H1 (cell line): ENCODE measurements around the gene GHRL.

Source experiments
- HDAC2 ChIP-seq, 2 experiments: fragments of 300-600 bp in 1 of 2; sonication (generic) in 1 of 2; IDR thresholded peaks; 2 replicates each; pipeline ENCODE4 v1.6.1; 2011 to 2012; ENCODE audit warnings: low read depth in 2 of 2, low read length in 2 of 2, mild to moderate bottlenecking in 2 of 2, moderate library complexity in 2 of 2, borderline replicate concordance in 1 of 2, inconsistent platforms in 1 of 2
- POLR2A ChIP-seq, 2 experiments: IDR thresholded peaks; 1 replicate in 1 of 2; 2 replicates in 1 of 2; pipeline ENCODE4 v1.6.1; 2011; ENCODE audit warnings: low read depth in 2 of 2, low read length in 2 of 2, mild to moderate bottlenecking in 2 of 2; ENCODE audit errors: control extremely low read depth in 1 of 2
- RAD21 ChIP-seq, 2 experiments: IDR thresholded peaks in 1 of 2; conservative IDR thresholded peaks in 1 of 2; 2 replicates each; pipeline ENCODE4 v1.6.1; 2011; ENCODE audit warnings: low read depth in 2 of 2, low read length in 2 of 2, improper control_type of control experiment in 1 of 2, inconsistent platforms in 1 of 2, mild to moderate bottlenecking in 1 of 2, moderate library complexity in 1 of 2
- TF ChIP-seq, protein P1 (sequence below), 3 experiments: IDR thresholded peaks; 1 replicate in 2 of 3; 2 replicates in 1 of 3; pipeline versions ENCODE4 v1.5.1 to v1.6.1; 2011; ENCODE audit warnings: low read length in 3 of 3, mild to moderate bottlenecking in 3 of 3, inconsistent platforms in 2 of 3, low read depth in 1 of 3, moderate library complexity in 1 of 3; ENCODE audit not compliant: insufficient read depth in 1 of 3; ENCODE audit errors: control extremely low read depth in 1 of 3

DNA sequence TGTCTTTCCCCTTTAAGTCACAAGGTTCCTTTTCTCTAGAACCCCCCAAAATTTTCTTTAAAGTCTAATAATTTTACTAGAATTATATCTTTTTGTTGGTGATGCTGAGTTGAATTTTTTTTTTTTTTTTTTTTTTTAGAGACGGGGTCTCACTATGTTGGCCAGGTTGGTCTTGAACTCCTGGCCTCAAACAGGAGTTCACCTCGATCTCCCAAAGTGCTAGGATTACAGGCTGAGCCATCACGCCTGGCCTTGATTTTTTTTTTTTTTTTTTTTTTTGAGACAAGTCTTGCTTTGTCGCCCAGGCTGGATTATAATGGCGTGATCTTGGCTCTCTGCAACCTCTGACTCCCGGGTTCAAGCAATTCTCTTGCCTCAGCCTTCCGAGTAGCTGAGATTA is 15.9 kb upstream of the GHRL start:
- TF ChIP-seq POLR2A (IDR thresholded peaks at IDR 0.05; ENCODE audit: control extremely low read depth in 1 of 2, low read depth in 2 of 2, low read length in 2 of 2) (no peak), HDAC2 (IDR thresholded peaks at IDR 0.05; ENCODE audit: borderline replicate concordance in 1 of 2, low read depth in 2 of 2, low read length in 2 of 2) (no peak), RAD21 (IDR thresholded peaks at IDR 0.05 in 1 of 2, conservative IDR thresholded peaks at IDR 0.05 in 1 of 2; ENCODE audit: low read depth in 2 of 2, low read length in 2 of 2) (no peak)
- TF ChIP-seq, protein P1, sequence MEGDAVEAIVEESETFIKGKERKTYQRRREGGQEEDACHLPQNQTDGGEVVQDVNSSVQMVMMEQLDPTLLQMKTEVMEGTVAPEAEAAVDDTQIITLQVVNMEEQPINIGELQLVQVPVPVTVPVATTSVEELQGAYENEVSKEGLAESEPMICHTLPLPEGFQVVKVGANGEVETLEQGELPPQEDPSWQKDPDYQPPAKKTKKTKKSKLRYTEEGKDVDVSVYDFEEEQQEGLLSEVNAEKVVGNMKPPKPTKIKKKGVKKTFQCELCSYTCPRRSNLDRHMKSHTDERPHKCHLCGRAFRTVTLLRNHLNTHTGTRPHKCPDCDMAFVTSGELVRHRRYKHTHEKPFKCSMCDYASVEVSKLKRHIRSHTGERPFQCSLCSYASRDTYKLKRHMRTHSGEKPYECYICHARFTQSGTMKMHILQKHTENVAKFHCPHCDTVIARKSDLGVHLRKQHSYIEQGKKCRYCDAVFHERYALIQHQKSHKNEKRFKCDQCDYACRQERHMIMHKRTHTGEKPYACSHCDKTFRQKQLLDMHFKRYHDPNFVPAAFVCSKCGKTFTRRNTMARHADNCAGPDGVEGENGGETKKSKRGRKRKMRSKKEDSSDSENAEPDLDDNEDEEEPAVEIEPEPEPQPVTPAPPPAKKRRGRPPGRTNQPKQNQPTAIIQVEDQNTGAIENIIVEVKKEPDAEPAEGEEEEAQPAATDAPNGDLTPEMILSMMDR (IDR thresholded peaks at IDR 0.05; ENCODE audit: control extremely low read depth in 1 of 3, insufficient read depth in 1 of 3, low read depth in 1 of 3, low read length in 3 of 3) = no peak
